H1 (cell line): ENCODE results near the gene ALDH3B1. TPM values are rescaled to one million over a fixed set of nuclear protein-coding genes. Genes with fewer than 3 reads are reported as not detected.

Source experiments
- CTCF ChIA-PET: fragments of 300-600 bp; sonication (Branson Sonifier 250); formaldehyde crosslinking; loops from one replicate; lab custom pipeline; 2021; ENCODE audit not compliant: partially characterized antibody; lab: Charles Lee
- POLR2A ChIA-PET: fragments of 300-600 bp; sonication (Branson Sonifier 250); formaldehyde crosslinking; loops from one replicate; lab custom pipeline; 2021; ENCODE audit warnings: inconsistent platforms; ENCODE audit not compliant: partially characterized antibody; lab: Charles Lee
- DNase-seq, 2 experiments: peaks; one replicate each; pipeline versions ENCODE4 v3.0.0 to v3.0.0-alpha.2; 2010 to 2022; ENCODE audit warnings: low spot score in 2 of 2, low read depth in 1 of 2, mixed read lengths in 1 of 2
- FAIRE-seq: peaks from 2 replicates; lab custom pipeline; 2011; peaks lifted over from hg19 to GRCh38; lab: Jason Lieb, UNC
- H2AFZ ChIP-seq: 2 replicates; pipeline ENCODE4 v1.8.1; 2012; ENCODE audit warnings: low read length, inconsistent platforms
- H2AK5ac ChIP-seq: 2 replicates; pipeline ENCODE4 v1.6.1; 2013; ENCODE audit warnings: low read depth, low read length
- H2BK120ac ChIP-seq: replicated peaks from 2 replicates; pipeline ENCODE3; 2013; ENCODE audit warnings: low read depth, low read length, inconsistent platforms
- H2BK12ac ChIP-seq: 2 replicates; pipeline ENCODE4 v1.6.1; 2013; ENCODE audit warnings: low read depth, low read length
- H2BK15ac ChIP-seq: 2 replicates; pipeline ENCODE4 v1.6.1; 2013; ENCODE audit warnings: low read length
- H2BK20ac ChIP-seq: 2 replicates; pipeline ENCODE4 v1.6.1; 2013; ENCODE audit warnings: low read length
- H2BK5ac ChIP-seq: 2 replicates; pipeline ENCODE4 v1.6.1; 2013; ENCODE audit warnings: low read depth, low read length
- H3K14ac ChIP-seq: 2 replicates; pipeline ENCODE4 v1.6.1; 2013; ENCODE audit warnings: inconsistent platforms; ENCODE audit not compliant: insufficient read length
- H3K18ac ChIP-seq: 2 replicates; pipeline ENCODE4 v1.6.1; 2013; ENCODE audit warnings: low read length; ENCODE audit errors: extremely low read depth
- H3K23ac ChIP-seq: 2 replicates; pipeline ENCODE4 v1.6.1; 2013; ENCODE audit warnings: inconsistent platforms; ENCODE audit not compliant: insufficient read length
- H3K23me2 ChIP-seq: 2 replicates; pipeline ENCODE4 v1.6.1; 2013; ENCODE audit warnings: low read depth, low read length
- H3K27ac ChIP-seq: 2 replicates; pipeline ENCODE4 v1.6.1; 2011; ENCODE audit warnings: low read depth, low read length, inconsistent platforms
- H3K27me3 ChIP-seq, 4 experiments: replicated peaks in 1 of 4; 1 replicate in 1 of 4; 2 replicates in 3 of 4; pipeline versions ENCODE4 v1.6.1 to v1.8.1; 2011 to 2013; ENCODE audit warnings: low read length in 3 of 4, mild to moderate bottlenecking in 3 of 4, inconsistent platforms in 2 of 4, mixed read lengths in 2 of 4, moderate library complexity in 1 of 4; ENCODE audit not compliant: control insufficient read depth in 3 of 4, insufficient read depth in 3 of 4; ENCODE audit errors: extremely low read depth in 1 of 4
- H3K36me3 ChIP-seq, 4 experiments: 2 replicates each; pipeline versions ENCODE4 v1.6.1 to v1.8.1; 2011 to 2013; ENCODE audit warnings: mild to moderate bottlenecking in 4 of 4, low read length in 3 of 4, moderate library complexity in 2 of 4, control low read depth in 1 of 4, inconsistent platforms in 1 of 4; ENCODE audit not compliant: insufficient read depth in 4 of 4, control insufficient read depth in 2 of 4
- H3K4ac ChIP-seq: replicated peaks from 2 replicates; pipeline ENCODE3; 2013; ENCODE audit warnings: low read length, low read depth, mixed read lengths, inconsistent platforms; ENCODE audit not compliant: insufficient read length
- H3K4me1 ChIP-seq, 4 experiments: replicated peaks in 1 of 4; 1 replicate in 1 of 4; 2 replicates in 3 of 4; pipeline versions ENCODE4 v1.6.1 to v1.8.1; 2011 to 2013; ENCODE audit warnings: low read length in 3 of 4, inconsistent platforms in 2 of 4, mixed read lengths in 1 of 4; ENCODE audit not compliant: insufficient read depth in 4 of 4, control insufficient read depth in 3 of 4
- H3K4me2 ChIP-seq, 2 experiments: 2 replicates each; pipeline versions ENCODE4 v1.6.1 to v1.8.1; 2011 to 2013; ENCODE audit warnings: low read depth in 2 of 2, low read length in 2 of 2, control low read depth in 1 of 2, inconsistent platforms in 1 of 2, mild to moderate bottlenecking in 1 of 2; ENCODE audit not compliant: insufficient read depth in 1 of 2
- H3K4me3 ChIP-seq, 4 experiments: fragments of 200-600, 300-600 bp in 1 of 4; sonication (generic), shearing (Covaris generic), sonication (Bioruptor Twin) in 1 of 4; 2 replicates each; pipeline versions ENCODE4 v1.5.1 to v1.8.1; 2011 to 2016; ENCODE audit warnings: low read length in 4 of 4, low read depth in 3 of 4, control low read depth in 2 of 4, inconsistent platforms in 2 of 4, mild to moderate bottlenecking in 2 of 4, mixed read lengths in 1 of 4, moderate library complexity in 1 of 4; ENCODE audit not compliant: insufficient read depth in 2 of 4; ENCODE audit errors: extremely low read depth in 1 of 4
- H3K56ac ChIP-seq: replicated peaks from 2 replicates; pipeline ENCODE3; 2013; ENCODE audit warnings: low read depth, mild to moderate bottlenecking, mixed read lengths, low read length, inconsistent platforms; ENCODE audit not compliant: insufficient read length
- H3K79me1 ChIP-seq: 2 replicates; pipeline ENCODE4 v1.6.1; 2013; ENCODE audit warnings: low read depth, low read length, control low read depth
- H3K79me2 ChIP-seq, 2 experiments: 2 replicates each; pipeline versions ENCODE4 v1.6.1 to v1.8.1; 2012 to 2013; ENCODE audit warnings: low read length in 2 of 2, mild to moderate bottlenecking in 2 of 2, inconsistent platforms in 1 of 2; ENCODE audit not compliant: insufficient read depth in 2 of 2, control insufficient read depth in 1 of 2
- H3K9ac ChIP-seq, 4 experiments: replicated peaks in 1 of 4; 1 replicate in 1 of 4; 2 replicates in 3 of 4; pipeline versions ENCODE4 v1.6.1 to v1.8.1; 2011 to 2013; ENCODE audit warnings: low read depth in 3 of 4, low read length in 3 of 4, control low read depth in 2 of 4, mild to moderate bottlenecking in 2 of 4, moderate library complexity in 2 of 4, inconsistent platforms in 1 of 4; ENCODE audit errors: extremely low read depth in 1 of 4
- H3K9me3 ChIP-seq, 2 experiments: 2 replicates each; pipeline versions ENCODE4 v1.6.1 to v1.8.1; 2012 to 2013; ENCODE audit warnings: mild to moderate bottlenecking in 2 of 2, moderate library complexity in 2 of 2, control low read depth in 1 of 2, inconsistent platforms in 1 of 2, low read depth in 1 of 2, low read length in 1 of 2, mixed read lengths in 1 of 2; ENCODE audit not compliant: insufficient read depth in 2 of 2
- H4K20me1 ChIP-seq, 2 experiments: replicated peaks in 1 of 2; 2 replicates each; pipeline versions ENCODE3 to v1.8.1; 2011 to 2013; ENCODE audit warnings: inconsistent platforms in 2 of 2, low read length in 2 of 2, mild to moderate bottlenecking in 1 of 2; ENCODE audit not compliant: insufficient read depth in 2 of 2, control insufficient read depth in 1 of 2
- H4K5ac ChIP-seq: 2 replicates; pipeline ENCODE4 v1.6.1; 2013; ENCODE audit warnings: low read length, low read depth, mixed read lengths, inconsistent platforms; ENCODE audit not compliant: insufficient read length
- H4K8ac ChIP-seq: 2 replicates; pipeline ENCODE4 v1.8.0; 2013; ENCODE audit warnings: mild to moderate bottlenecking, moderate library complexity, low read length, inconsistent platforms; ENCODE audit not compliant: insufficient read depth; ENCODE audit errors: extremely low read depth
- H4K91ac ChIP-seq: replicated peaks from 2 replicates; pipeline ENCODE3; 2013; ENCODE audit warnings: low read length, mixed read lengths, inconsistent platforms; ENCODE audit not compliant: insufficient read length
- CHD2 ChIP-seq: IDR thresholded peaks from 2 replicates; pipeline ENCODE4 v1.6.1; 2012; ENCODE audit warnings: low read length, improper control_type of control experiment
- E2F6 ChIP-seq: IDR thresholded peaks from 2 replicates; pipeline ENCODE4 v1.6.1; 2012; ENCODE audit warnings: inconsistent platforms
- EGR1 ChIP-seq: IDR thresholded peaks from 2 replicates; pipeline ENCODE4 v1.6.1; 2011; ENCODE audit warnings: low read depth, low read length, borderline replicate concordance
- EP300 ChIP-seq, 2 experiments: IDR thresholded peaks; 1 replicate in 1 of 2; 2 replicates in 1 of 2; pipeline ENCODE4 v1.6.1; 2011 to 2012; ENCODE audit warnings: low read depth in 2 of 2, low read length in 2 of 2, mild to moderate bottlenecking in 2 of 2, borderline replicate concordance in 1 of 2, inconsistent platforms in 1 of 2, moderate library complexity in 1 of 2
- NANOG ChIP-seq: IDR thresholded peaks from 2 replicates; pipeline ENCODE4 v1.6.1; 2011; ENCODE audit warnings: low read length, low read depth, mild to moderate bottlenecking, inconsistent platforms; ENCODE audit not compliant: insufficient read depth, poor library complexity, severe bottlenecking
- RAD21 ChIP-seq, 2 experiments: IDR thresholded peaks in 1 of 2; conservative IDR thresholded peaks in 1 of 2; 2 replicates each; pipeline ENCODE4 v1.6.1; 2011; ENCODE audit warnings: low read depth in 2 of 2, low read length in 2 of 2, improper control_type of control experiment in 1 of 2, inconsistent platforms in 1 of 2, mild to moderate bottlenecking in 1 of 2, moderate library complexity in 1 of 2
- SIX5 ChIP-seq: IDR thresholded peaks from 2 replicates; pipeline ENCODE4 v1.6.1; 2011; ENCODE audit warnings: mild to moderate bottlenecking, low read depth, low read length
- USF2 ChIP-seq: IDR thresholded peaks from 2 replicates; pipeline ENCODE4 v1.6.1; 2011; ENCODE audit warnings: low read length, improper control_type of control experiment
- ZNF274 ChIP-seq: IDR thresholded peaks from 2 replicates; pipeline ENCODE4 v1.7.0; 2012; ENCODE audit warnings: low read length, borderline replicate concordance; ENCODE audit errors: extremely low read depth
- WGBS, 2 experiments: shearing (Covaris generic) in 1 of 2; methylation state at CpG; one replicate each; pipeline versions ENCODE4 v1.1.6 to v1.1.7; 2013 to 2015; ENCODE audit warnings: low lambda C conversion rate in 2 of 2, mixed read lengths in 2 of 2, inconsistent platforms in 1 of 2, low coverage in 1 of 2, missing lambda C conversion rate in 1 of 2; ENCODE audit not compliant: insufficient replicate concordance in 2 of 2, insufficient coverage in 1 of 2, insufficient read length in 1 of 2; ENCODE audit errors: extremely low coverage in 1 of 2, missing lambda C conversion rate in 1 of 2; 5-methylcytosine and 5-hydroxymethylcytosine counted together
- polyA plus RNA-seq, 7 experiments: library from polyadenylated mRNA; depleted of rRNA in 3 of 7; stranded (reverse) in 5 of 7; unstranded in 2 of 7; fragments of >200 nt in 5 of 7; fragments of 200-250 nt in 2 of 7; gene quantifications; 1 replicate in 5 of 7; 2 replicates in 1 of 7; 4 replicates in 1 of 7; pipeline versions ENCODE4 v1.2.1 to v1.2.3, GENCODE V29; 2011 to 2013; ENCODE audit warnings: missing spikeins in 2 of 7, mixed read lengths in 2 of 7
- total RNA-seq: library from RNA; stranded (reverse); fragmentation: NEBNext Ultra II Directional; extraction: Animal tissue kit (Norgen Biotek cat#: 25700); gene quantifications from 2 replicates; pipeline ENCODE4 v1.2.1, GENCODE V29; 2021

ALDH3B1 gene
- total and polyA plus RNA-seq, 2 of the 8 experiments (the other 6 are each of a cell fraction or from before 2014, with no cell fraction given), result 0.32 to 0.47 TPM

DNA sequence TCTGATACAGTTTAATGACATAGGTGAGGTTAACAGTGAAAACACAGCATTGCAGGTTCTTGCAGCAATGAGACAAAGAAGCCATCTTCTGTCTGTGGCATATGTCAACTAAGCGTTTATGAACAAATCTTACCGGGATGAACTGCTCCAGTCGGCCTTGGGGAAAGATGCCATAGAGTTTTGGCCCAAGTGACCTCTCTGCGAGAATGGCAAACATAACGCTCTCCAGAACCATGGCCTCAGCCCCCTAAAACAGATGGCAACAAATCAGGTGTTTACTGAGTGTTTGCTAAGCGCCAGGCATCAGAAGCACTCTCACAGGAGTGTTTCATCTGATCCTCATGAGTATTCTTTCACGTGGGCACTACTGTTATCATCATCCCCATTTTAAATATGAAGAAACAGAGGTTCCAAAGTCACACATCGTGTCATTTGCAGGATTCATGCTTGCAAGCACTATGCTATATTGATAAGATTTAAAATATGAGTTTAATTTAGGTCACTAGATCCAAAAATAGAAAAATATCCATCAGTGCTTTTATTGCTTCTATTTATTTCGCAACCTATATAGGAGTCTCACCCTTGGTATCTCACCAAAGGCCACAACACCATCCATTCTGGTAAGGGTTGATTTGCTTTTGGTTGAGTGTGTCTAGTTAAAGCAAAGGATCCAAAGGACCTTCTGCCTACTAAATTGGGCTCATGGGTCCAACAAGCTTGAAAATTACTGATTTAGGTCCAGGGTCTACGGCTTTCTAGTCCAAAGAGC lies 64.6 kb downstream of the ALDH3B1 start:
- no peak overlapping the region for H2BK5ac ChIP-seq
- no peak overlapping the region for H3K14ac ChIP-seq
- H3K23ac ChIP-seq, result no peak overlapping the region
- WGBS, 2 experiments, result 94% methylated on average over 10 of the region's 10 CpGs; no CpG with 5 or more reads in 1 of the 2 experiments
- no peak overlapping the region for H4K5ac ChIP-seq
- H3K18ac ChIP-seq, result no peak overlapping the region
- H2AK5ac ChIP-seq, result no peak overlapping the region
- H3K27me3 ChIP-seq, result no peaks in the 10 kb centered on the region
- H3K9me3 ChIP-seq, result no peaks in the 10 kb centered on the region
- H2AFZ ChIP-seq, result no peak overlapping the region
- H2BK20ac ChIP-seq, result no peak overlapping the region
- no peak overlapping the region for H2BK15ac ChIP-seq
- POLR2A ChIA-PET, result interaction anchor here (0.7 to 2.0 kb wide), 2 partner anchors 11 to 17 kb away, joined by 3 to 4 read pairs; no protein-coding TSS in a partner anchor
- no peaks in the 10 kb centered on the region for H3K23me2 ChIP-seq
- H3K79me1 ChIP-seq, result peaks cover 12% of the 10 kb centered on the region; the same call in 1 of the 2 replicates
- no peak overlapping the region for H3K56ac ChIP-seq
- H3K79me2 ChIP-seq, result peaks cover 3 to 29% of the 10 kb centered on the region in 2 experiments
- H4K8ac ChIP-seq, result no peak overlapping the region
- no peak overlapping the region for H3K4me3 ChIP-seq
- no peak overlapping the region for H3K9ac ChIP-seq
- no peaks in the 10 kb centered on the region for H3K4me1 ChIP-seq
- H3K36me3 ChIP-seq, result peaks cover 19 to 67% (median 43%) of the 10 kb centered on the region in 4 experiments
- peaks cover 6 to 18% of the 10 kb centered on the region in 2 experiments for H4K20me1 ChIP-seq
- H2BK12ac ChIP-seq, result no peak overlapping the region
- H3K4me2 ChIP-seq, result no peak overlapping the region
- DNase-seq (no peak), FAIRE-seq (no peak)
- no peak overlapping the region for H2BK120ac ChIP-seq
- no peak overlapping the region for H3K4ac ChIP-seq
- no peak overlapping the region for H4K91ac ChIP-seq
- H3K27ac ChIP-seq, result no peak overlapping the region
- CTCF ChIA-PET, result interaction anchor here (1.3 to 1.9 kb wide), 3 partner anchors 22 to 132 kb away, joined by 4 to 5 read pairs (median 4); partner anchors contain the start of gene TCIRG1
- TF ChIP-seq NANOG, result no peak
- TF ChIP-seq EP300 (IDR thresholded peaks at IDR 0.05; ENCODE audit: borderline replicate concordance in 1 of 2, low read depth in 2 of 2, low read length in 2 of 2), result no peak
- no peak for TF ChIP-seq RAD21 (IDR thresholded peaks at IDR 0.05 in 1 of 2, conservative IDR thresholded peaks at IDR 0.05 in 1 of 2; ENCODE audit: low read depth in 2 of 2, low read length in 2 of 2)
- no peak for TF ChIP-seq USF2
- TF ChIP-seq SIX5, result no peak
- no peak for TF ChIP-seq EGR1
- TF ChIP-seq E2F6, result no peak
- no peak for TF ChIP-seq ZNF274
- no peak for TF ChIP-seq CHD2
